HG03342 (cell line): ENCODE measurements around the gene PUM1.
"Not testable (repeated sequence)": the region's sequence is repeated elsewhere in the genome, so short reads cannot be mapped to it uniquely, and the experiment has no call there.

Experiments used
- ATAC-seq: cut with Tn5 transposase; IDR thresholded peaks from one replicate; pipeline ENCODE4 v1.9.1; 2021; ENCODE audit warnings: mild to moderate bottlenecking, moderate library complexity; ENCODE audit not compliant: unreplicated experiment

Gene PUM1

DNA sequence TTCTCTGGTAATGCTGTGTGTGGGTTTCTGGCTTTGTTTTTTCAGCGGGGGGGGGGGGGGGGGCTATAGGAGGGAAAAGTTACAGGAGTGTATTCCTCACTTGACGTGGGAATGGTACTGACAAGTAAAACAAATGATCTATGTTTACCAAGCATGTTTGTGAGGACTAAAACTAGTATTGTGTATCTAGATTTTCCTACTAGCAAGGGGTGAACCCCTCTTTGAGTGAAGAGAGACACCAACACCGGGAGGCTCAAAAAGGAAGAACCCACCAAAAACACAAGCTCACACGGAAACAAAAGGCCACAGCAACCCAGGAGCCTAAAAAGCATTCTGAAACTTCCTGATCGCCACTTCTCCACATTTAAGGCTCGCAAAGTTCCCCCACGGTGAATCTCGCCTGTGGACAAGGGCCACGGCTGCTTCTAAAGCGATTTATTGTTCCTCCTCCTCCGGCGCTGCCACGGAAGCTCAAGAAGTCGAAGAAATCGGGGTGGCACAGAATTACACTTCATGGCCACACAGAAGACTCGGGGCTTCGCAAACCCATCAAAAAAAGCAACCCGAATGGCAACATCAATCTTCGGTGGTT is 703 bp downstream of the PUM1 start:
- ATAC-seq = no peak

DNA sequence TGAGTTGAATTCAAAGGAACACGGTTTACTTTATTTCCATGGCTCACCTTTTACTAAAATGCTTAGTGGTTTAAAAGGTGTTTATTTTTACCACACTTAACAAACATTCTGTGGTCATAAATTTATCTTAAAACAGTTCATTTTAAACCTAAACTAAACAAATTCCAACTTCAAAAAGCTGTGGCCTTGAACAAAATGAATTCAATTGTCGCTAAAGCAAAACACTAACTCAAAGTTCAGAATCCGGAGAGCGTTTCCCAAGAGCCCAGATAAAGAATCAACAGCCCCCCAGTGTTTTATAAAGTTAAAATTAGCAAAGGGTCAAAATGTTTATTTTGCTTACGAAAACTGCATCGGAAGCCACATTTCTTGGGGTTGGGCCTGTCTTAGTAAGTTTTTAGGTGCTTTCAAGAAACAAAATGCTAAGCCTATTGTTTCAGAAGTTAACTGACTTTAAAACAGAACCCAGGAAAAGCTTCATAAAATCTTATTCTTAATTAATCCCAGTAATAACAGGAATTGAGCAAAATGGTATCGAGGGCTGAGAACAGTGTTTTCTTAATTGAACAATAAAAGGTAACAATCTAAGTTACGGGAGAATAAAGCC is 1.3 kb downstream of the PUM1 start:
- no peak for ATAC-seq

DNA sequence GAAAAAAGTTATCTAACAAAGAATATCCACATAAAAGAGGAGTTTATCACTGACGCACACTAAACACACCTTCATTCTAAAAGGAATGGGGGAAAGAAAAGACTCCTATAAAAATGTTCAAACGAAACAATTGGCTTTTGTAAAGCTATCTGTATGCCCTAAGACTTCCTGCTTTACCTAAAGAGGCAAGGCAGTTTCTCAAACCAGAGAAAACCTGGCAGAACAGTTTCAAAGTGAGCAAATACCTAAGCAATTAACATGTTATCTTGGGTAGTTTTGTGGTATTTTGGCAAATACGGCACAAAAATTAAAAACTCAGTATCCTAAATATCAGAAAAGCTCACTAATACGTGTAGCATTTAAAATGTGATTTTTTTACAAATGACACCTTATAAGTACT is 1.9 kb downstream of the PUM1 start:
- ATAC-seq = no peak

DNA sequence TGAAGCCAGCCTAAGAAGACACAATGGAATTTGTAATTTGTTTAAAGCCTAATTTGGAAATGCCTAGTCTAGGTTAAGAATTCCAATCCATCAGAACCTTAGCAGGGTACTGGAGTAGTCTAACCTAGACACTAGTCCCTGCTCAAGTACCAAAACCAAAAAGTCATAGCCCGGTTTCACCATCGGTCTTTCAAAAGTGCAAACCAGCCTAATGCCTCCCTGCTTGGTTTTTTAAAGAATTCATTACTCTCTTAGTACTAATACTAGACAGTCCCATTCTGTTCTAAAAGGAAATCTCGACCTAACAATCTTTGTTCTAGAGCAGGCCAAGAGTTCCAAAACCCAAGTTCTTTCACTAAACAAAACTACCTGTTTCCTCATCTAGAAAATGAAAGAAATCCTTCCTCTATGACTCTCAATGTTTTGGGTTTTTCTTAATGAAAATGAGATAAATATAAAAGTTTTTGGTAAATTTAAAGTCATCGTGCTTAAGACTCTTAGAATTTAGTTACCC is 2.6 kb downstream of the PUM1 start:
- no peak for ATAC-seq

DNA sequence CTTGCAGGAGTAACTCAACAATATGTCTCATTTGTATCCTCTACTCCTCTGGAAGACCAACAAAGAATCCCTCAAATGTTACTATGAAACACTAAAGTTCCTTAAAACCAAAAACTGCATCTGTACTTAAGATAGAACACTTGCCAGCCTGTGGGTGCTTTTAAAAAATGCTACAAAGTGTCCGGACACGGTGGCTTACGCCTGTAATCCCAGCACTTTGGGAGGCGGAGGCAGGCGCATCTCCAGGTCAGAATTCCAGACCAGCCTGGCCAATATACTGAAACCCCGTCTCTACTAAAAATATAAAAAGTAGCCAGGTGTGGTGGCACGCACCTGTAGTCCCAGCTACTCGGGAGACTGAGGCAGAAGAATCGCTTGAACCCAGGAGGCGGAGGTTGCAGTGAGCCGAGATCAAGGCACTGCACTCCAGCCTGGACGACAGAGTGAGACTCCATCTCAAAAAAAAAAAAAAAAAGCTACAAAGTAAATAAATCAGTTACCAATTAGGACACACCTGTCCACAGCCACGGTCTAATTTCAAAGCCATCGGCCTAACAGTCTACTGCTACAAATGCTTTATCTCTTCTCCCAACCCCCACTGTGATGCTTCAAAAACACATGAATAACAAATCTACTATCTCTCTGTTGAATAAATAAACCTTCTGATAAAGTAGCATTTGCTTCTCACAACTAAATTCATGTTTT is 3.2 kb downstream of the PUM1 start:
- not testable (repeated sequence) for ATAC-seq

DNA sequence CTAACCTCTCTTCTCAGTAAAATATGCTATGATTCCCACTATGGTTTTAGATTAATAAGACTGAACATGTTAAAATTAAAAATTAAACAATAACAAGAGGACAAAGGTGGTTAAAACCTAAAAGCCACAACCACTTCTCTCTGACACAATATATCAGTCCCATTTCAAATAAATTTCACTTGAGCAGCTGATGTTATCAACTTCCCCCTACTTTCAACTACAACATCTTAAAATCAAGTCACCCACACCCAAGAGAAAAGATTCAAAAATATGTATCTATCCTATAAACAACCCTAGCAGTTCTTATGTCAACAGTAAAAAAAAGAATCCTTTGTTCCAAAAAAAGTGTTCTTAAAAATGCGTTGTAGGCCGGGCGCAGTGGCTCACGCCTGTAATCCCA is 7.5 kb downstream of the PUM1 start:
- ATAC-seq = no peak

DNA sequence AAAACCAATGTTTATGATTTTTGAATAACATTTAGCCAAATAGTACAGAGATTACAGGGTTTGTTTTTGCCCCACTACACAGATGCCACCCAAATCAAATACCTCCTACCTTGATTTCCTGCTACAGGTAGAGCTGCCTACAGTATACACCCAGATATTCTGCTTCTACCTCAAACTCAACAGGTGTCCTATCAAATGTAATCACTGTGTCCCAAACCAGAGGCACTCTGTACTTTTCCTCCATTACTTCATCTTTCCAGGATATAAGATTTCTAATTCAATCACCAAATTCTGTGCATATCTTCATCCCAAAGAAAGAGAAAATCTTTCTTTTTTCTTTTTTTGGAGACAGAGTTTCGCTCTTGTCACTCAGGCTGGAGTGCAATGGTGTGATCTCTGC is 9.6 kb downstream of the PUM1 start:
- no peak for ATAC-seq

DNA sequence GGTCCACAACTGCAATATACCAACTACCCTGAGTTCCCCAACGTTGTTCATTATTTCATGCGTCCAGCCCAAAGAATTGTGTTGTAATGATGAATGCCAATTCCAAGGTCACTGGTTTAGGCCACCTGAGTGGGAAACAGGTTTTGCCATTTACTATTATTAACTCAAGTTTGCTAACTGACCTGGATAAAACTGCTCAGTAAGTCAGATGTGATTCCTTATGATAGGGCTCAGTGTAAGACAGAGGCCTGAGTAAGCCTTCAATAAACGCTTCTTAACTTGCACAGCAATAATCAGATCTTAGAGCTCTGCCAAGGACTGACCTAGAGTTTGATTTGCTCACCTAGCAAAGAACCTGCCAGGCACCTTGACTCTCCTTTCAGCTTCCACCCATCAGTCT is 10.0 kb downstream of the PUM1 start:
- no peak for ATAC-seq

DNA sequence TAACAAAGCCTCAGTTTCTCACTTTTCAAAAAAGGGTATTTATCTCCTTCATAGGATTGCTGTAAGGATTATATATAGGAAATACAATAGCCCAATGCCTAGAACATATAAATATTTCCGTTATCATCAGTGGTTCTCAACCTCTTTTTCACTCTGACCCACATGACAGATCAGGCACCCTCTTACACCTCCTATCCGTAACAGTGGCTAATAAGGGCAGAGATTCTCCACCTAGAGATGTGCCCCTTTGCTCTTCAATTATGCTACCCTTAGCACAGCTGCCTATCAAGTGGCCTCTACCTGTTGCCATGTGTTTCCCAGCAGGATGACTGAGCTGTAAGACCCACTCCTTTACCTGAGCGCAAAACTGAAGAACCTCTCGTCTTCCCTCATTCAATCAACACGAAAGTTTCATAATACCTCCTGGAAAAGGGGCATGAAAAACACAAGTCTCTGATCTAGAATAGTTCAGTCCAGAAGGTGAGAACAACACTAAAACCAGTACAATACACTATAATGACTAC is 10.5 kb downstream of the PUM1 start:
- no peak for ATAC-seq

DNA sequence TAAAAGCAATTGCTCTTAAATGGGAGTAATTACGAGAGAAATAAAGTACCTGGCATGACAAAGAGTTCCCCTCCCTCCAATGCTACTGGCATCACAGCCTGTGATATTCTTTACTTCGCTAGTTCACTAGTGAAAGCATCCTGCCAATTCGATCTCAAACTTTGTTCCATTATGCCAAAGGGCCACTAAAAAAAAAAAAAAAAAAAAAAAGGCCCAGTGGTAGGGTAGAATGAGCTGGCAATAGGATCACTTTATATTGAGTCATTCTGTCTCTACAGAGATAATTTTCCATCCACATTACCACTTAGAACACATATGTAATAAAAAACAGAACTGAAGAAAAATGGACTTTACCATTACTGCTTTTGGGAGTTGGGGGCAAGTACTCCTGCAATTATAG is 11.2 kb downstream of the PUM1 start:
- ATAC-seq = no peak

DNA sequence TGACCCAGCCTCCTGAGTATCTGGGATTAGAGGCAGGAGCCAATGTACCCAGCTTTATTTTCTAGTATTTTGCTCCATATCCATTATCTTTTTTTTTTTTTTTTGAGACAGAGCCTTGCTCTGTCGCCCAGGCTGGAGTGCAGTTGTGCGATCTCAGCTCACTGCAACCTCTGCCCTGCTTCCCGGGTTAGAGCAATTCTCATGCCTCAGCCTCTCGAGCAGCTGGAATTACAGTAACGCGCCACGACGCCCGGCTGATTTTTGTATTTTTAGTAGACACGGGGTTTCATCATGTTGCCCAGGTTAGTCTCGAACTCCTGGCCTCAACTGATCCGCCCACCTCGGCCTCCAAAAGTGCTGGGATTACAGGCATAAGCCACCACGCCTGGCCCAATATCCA is 12.9 kb downstream of the PUM1 start:
- ATAC-seq = not testable (repeated sequence)

DNA sequence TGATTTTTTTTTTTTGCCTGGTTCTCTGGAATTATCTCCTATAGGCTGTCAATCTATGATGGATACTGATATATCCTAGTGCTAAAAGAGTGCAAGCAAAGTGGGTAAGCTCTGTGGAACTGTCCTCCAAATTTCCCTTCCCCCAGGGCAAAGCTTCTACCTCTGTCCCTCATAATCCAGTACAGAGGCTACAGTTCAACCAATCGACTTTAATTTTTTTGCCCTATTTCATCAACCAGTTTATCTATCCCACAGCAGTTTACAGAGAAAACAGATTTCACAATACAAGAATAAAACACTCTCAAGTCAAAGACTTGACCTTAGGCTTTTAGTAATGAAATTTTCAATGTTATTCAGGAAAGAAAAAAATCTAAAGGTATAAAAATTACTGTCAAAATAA is 13.9 kb downstream of the PUM1 start:
- no peak for ATAC-seq

DNA sequence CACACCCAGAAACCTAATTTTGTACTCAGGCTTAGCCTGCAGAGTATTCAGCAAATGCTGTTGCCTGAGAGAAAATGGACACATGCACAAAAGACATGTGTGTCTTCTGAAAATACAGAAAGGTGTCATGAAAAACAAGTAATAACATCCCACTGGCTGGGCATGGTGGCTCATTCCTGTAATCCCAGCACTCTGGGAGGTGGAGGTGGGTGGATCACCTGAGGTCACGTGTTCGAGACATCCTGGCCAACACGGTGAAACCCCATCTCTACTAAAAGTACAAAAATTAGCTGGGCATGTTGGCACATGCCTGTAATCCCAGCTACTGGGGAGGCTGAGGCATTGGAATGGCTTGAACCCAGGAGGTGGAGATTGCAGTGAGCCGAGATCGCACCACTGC is 18.0 kb downstream of the PUM1 start:
- ATAC-seq = not testable (repeated sequence)

DNA sequence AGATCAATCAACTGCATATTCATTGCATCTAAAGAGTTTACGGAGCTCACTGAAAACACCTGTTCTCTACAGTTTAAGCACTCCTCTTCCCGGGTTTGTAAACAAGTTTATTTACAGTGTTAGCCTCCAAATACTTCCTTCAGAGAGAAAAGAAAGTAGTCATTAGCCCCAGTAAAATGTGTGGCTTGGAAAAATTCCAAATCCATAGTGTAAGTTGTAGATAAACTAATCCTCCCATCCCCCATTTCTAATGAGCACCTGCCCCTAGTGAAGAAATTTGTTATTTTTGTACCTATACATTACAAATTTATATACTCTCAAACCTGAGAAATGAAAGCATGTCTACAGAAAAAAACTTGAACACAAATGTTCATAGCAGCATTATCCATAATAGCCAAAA is 21.9 kb downstream of the PUM1 start:
- ATAC-seq = no peak

DNA sequence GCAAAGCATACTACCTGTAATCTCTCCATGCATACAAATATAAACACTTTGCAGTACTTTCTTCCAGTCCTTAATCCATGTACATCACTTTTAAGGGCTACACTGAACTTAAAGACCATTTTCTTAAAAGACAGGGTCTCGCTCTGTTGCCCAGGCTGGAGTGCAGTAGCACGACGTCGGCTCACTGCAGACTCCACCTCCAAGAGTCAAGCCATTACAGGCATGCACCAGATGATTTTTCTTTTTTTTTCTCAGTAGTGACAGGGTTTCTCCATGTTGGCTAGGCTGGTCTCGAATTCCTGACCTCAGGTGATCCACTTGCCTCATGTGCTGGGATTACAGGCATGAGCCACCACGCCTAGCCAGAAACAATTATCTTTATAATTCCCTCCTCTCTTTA is 22.9 kb downstream of the PUM1 start:
- no peak for ATAC-seq

DNA sequence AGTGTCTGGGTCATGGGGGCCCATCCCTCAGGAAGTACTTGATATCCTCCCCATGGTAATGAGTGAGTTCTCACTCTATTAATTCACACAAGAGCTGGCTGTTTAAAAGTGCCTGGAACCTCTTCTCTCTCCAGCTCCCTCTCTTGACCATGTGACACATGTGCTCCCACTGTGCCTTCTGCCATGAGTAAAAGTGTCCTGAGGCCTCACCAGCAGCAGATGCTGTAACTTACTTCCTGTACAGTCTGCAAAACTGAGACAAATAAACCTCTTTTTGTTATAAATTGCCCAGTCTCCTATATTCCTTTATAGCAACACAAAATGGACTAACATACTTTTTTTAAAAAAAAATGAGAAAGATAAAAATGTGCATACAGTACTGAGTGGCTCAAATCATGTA is 24.0 kb downstream of the PUM1 start:
- ATAC-seq = no peak

DNA sequence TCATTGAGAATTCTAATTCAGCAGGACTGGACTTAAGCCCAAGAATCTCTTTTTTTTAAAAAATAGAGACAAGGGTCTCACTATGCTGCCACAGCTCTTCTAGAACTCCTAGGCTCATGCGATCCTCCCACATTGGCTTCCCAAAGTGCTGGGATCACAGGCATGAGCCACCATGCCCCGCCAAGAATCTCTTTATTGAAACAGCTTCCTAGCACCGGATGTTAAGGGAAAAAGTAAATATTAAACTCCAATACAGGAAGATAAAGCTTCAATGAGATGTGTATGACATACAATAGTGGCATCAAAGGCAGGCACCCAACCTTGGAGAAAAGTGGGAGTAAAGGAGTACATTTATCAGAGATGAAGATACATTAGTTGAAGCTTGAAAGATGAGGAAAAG is 25.5 kb downstream of the PUM1 start:
- ATAC-seq = no peak

DNA sequence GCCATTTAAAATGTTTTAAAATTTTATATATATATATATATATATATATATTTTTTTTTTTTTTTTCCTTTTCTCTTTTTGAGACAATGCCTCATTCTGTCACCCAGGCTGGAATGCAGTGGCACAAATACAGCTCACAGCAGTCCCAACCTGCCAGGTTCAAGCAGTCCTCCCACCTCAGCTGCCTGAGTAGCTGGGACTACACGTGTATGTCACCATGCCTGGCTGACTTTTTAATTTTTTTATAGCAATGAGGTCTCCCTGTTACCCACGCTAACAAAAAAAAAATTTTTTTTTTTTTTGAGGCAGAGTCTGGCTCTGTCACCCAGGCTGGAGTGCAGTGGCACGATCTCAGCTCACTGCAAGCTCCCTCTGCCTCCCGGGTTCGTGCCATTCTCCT is 26.6 kb downstream of the PUM1 start:
- ATAC-seq = not testable (repeated sequence)

DNA sequence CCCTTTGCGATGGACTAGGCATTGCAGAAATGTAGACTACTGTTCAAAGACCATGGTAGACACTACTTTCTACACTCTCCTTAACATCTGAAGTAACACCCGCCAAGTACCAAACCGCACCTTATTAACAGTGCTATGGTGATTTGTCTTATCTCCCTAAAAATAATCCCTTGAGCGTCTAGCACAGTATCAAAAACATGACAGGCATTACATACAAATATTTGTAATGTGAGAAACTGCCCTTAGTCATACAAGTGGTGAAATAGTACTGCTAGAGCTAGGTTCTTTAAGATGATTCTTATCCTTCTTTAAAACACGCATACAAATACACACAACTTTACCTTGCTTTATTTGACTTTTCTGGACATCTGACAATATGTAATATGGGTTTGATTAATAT is 27.2 kb downstream of the PUM1 start:
- no peak for ATAC-seq

DNA sequence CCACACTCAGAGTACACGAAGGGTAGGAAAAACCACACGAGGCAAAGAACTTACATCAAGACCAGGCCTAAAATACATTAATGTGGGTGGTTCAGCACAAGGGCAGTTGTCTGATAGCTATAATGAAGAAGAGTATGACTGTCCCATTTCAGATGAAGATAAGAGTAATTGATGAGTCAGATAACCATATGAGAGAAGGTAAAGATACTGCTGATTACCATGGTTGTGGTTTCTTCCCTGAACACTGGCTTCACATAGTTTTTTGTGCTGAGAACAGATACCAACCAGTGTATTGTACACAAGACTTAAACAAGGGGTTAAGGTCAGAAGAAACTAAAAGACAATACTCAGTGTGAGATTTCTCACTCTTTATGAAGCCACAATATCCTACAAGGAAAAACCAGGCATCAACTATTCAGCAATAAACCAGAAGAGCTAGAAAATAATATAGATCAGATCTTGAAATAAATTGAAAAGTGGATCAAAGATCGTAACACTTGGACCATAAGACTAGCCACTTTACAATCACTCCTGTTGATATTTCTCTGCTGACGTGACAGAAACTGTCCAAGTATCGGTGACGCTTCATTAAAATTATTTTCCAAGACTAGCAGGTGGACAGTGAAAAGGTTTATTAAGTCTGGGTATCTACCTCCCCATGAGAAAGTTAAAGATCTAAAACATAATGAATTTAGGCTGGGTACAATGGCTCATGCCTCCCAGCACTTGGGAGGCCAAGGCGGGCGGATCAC is 28.6 kb downstream of the PUM1 start:
- no peak for ATAC-seq

DNA sequence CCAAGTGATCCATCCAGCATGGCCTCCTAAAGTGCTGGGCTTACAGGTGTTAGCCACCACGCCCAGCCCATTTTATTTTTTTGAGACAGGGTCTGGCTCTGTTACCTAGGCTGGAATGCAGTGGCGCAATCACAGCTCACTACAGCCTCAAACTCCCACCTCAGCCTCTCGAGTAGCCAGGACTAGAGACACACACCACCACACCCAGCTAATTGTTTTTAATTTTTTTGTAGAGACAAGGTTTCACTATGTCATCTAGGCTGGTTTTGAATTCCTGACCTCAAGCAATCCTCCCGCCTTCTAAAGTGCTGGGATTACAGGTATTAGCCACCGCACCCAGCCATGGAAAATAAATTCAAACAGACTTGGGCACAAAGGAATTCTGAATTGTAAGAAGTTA is 31.9 kb downstream of the PUM1 start:
- ATAC-seq = no peak
